DLD1 (cell line): ENCODE results near the gene BAX.

Experiments used
- in situ Hi-C: cut with HindIII; loops from 2 replicates; pipeline ENCODE4 v1.10.0; 2017; ENCODE audit warnings: low sequenced_read_pairs

Gene BAX

DNA sequence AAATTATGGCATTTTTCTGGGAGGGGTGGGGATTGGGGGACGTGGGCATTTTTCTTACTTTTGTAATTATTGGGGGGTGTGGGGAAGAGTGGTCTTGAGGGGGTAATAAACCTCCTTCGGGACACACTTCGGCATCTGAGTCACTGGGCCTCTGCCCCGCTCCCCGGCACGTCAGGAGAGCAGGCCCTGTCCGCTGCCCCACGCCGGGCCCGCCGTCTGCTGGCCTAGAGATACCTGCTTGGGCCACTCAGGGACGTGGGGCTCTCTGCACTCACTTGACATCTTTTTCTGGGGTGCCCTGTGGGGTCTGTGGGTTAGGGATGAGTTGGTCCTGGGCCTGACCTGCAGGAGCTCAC, 7.0 kb downstream of the BAX start:
- in situ Hi-C loops: loop anchor here (10.0 kb wide), 1 partner anchor 167 kb away; no protein-coding TSS in a partner anchor

DNA sequence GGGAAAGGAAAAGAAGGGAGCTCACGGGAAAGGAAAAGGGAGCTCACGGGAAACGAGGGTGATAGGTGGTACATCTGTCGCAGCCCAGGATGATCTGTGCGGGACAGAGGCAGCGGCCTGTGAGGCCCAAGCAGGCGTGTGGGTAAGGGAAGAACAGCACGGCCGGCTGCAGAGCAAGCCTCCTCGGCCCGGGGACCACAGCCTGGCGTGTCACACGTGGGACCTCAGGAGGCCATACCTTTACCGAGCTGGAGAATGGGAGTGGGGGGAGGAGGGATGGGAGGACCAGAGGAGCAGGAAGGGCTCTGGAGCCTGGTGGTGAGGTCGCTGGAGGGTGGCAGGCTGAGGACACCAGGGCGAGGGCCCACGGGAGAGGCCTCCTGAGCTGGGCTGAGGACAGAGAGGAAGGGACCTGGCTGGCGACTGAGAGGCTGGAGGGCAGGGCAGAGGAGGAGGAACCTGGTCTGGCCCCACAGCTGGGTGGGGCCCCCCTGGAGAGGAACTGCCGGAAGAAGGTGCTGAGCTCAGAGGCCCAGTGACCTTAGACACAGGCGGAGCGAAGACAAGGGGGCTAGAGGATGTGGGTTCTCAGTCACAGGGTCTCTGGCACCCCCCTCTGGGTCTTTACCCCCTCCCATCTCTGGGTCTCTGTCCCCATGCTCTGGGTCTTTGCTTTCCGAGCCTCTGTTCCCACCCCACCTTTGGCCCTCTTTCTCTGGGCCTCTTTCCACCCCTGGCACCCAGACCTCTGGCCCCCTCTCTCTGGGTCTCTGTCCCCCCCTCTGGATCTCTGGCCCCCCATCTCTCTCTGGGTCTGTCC, 7.6 kb downstream of the BAX start:
- in situ Hi-C loops: loop anchor here (10.0 kb wide), 1 partner anchor 167 kb away; no protein-coding TSS in a partner anchor

DNA sequence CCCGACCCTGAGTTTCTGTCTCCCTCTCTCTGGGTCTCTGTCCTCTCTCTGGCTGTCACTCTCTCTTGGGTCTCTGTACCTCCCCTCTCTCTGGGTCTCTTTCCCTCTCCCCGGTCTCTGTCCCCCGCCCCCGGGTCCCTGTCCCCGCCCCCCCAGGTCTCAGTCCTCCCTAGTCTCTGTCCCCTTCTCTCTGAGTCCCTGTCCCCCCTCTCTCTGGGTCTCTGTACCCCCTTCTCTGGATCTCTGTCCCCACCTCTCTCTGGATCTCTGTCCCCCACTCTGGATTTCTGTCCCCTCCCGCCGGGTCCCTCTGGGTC, 8.1 kb downstream of the BAX start:
- in situ Hi-C loops: loop anchor here (10.0 kb wide), 1 partner anchor 168 kb away; no protein-coding TSS in a partner anchor

DNA sequence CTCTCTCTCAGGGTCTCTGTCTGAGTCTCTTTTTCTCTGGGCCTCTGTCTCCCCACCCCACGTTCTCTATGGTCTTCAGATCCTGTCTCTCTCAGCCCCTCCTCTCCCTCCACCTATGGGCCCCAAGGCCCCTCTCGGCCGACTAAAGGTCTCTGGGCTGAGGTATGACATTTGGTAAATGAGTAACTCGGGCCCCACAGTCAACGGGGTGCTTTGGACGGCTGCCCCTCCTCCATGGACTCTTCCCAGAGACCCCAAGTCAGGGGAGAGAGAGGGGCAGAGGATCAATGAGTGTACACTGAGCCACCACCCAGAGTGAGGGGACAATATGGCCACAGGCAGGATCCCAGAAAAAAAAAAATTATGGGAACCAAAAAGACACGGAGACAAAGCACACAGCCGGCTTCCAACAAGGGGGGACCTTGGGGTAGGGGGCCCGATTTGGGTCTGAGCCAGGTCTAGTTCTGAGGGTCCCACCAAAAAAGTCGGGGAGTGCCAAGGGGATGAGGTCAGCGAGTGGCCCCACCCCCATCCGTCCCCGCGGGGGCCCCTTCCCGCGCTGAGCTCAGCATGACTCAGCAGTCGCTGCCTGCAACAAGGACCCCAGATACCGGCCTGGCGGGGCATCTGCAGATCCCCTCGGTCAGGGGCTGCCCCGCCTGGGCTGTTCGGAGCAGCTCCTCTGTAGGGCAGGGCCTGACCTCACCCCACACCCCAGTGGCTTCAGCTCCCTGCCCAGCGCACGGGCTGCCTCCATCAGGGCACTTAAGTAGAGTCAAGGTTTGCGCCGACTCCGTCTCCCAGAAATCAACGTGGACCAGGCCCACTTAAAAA, 8.9 kb downstream of the BAX start:
- in situ Hi-C loops: loop anchor here (10.0 kb wide), 1 partner anchor 169 kb away; no protein-coding TSS in a partner anchor

DNA sequence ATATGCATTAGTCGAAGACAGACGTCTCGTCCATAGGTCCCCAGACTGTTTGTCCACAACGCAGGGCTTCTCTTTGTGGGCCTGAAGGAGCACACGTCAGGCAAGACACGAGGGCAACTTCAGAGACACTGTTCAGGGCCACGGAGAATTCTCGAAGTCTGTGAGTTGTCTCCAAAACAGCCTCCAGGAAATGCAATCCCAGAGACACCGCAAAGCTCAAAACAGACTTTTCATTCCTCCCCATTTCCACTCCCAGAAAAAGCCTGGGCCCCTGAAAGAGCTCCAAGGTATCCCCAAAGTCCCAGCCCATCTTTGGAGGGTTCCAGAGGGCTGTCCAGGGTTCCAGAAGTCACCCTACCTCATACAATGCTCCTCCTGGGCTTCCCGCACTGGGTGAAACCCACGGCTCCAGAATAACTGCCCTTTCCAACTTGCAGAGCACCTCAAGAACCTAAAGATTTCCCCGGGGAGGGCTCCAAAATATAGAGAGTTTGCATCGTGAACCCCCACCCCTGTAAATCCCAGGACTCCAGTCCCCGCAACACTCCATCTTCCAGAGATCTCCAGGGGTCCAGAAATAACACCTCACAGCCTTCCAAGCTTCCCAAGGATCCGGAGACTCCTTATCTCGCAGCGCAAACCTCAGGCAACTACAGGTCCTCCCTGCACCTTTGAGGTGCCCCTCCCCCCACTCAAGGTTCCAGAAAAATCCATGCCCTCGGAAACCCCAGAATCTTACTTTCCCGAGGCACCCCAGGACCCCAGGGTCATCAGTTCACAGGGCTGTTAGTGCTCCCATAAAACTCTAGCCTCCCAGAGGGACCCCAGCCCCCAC, 9.7 kb downstream of the BAX start:
- in situ Hi-C loops: loop anchor here (10.0 kb wide), 1 partner anchor 170 kb away; no protein-coding TSS in a partner anchor

DNA sequence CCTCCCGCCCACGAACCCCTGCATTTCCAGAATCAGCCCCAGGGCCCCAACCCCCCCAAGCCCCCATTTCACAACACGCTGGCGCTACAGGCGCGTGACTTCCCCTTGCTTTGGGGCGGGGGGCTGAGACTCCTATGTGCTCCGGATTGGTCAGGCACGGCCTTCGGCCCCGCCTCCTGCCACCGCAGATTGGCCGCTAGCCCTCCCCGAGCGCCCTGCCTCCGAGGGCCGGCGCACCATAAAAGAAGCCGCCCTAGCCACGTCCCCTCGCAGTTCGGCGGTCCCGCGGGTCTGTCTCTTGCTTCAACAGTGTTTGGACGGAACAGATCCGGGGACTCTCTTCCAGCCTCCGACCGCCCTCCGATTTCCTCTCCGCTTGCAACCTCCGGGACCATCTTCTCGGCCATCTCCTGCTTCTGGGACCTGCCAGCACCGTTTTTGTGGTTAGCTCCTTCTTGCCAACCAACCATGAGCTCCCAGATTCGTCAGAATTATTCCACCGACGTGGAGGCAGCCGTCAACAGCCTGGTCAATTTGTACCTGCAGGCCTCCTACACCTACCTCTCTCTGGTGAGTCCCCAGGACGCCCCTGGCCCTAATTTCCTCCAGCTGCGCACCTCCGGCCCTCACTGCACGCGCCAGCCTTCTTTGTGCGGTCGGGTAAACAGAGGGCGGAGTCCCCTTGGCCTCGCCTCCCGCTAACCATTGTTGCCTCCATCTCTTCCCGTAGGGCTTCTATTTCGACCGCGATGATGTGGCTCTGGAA, 10.5 kb downstream of the BAX start, which contains the start of gene FTL:
FTL (plus strand) TSS at position 270 of the 766 bp plus-strand sequence; CDS start at position 469, 199 bp downstream.
- in situ Hi-C loops: loop anchor here (10.0 kb wide), 1 partner anchor 170 kb away; no protein-coding TSS in a partner anchor

DNA sequence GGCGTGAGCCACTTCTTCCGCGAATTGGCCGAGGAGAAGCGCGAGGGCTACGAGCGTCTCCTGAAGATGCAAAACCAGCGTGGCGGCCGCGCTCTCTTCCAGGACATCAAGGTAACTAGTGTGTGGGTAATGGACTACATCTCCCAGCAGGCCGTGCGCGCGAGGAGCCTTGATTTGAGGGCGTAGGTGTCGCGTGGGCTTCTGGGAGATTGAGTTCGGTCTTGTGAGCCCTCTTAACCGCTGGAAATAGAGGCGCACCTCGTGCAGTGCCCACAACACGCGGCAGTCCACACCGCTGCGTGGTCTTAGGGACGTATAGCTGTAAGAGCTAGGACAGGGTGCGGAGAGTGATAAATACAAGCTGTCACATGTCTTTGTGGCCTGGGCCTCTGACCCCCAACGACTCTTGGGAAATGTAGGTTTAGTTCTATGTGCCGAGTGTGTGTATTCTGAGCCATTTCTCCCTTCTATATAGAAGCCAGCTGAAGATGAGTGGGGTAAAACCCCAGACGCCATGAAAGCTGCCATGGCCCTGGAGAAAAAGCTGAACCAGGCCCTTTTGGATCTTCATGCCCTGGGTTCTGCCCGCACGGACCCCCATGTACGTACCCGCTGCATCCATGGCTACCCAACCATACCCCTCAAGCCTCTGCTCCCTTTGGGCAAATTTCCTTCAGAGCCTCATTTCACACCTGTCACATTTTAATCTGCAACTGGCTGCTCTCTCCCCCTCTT, 11.3 kb downstream of the BAX start:
- in situ Hi-C loops: loop anchor here (10.0 kb wide), 1 partner anchor 171 kb away; no protein-coding TSS in a partner anchor

DNA sequence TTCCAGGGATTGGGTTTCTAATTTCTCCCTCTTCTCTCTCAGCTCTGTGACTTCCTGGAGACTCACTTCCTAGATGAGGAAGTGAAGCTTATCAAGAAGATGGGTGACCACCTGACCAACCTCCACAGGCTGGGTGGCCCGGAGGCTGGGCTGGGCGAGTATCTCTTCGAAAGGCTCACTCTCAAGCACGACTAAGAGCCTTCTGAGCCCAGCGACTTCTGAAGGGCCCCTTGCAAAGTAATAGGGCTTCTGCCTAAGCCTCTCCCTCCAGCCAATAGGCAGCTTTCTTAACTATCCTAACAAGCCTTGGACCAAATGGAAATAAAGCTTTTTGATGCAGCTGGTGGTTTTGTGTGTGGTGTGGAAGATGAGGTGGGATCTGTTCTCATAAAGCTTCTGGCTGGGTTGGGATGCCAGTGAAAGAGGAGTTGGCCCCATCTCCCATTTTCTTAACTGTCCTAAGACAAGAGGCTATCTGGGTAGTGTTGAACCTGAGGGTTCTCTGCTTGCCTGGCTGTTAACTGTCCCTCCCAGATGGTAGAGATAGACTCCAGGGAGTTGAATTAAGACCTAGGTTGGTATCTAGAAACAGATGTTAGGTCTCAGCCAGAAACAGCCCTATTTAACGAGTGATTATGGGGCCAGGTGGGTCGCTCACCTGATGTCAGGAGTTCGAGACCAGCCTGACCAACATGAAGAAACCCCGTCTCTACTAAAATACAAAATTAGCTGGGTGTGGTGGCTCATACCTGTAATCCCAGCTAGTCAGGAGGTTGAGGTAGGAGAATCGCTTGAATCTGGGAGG, 12.1 kb downstream of the BAX start:
- in situ Hi-C loops: loop anchor here (10.0 kb wide), 1 partner anchor 172 kb away; no protein-coding TSS in a partner anchor

DNA sequence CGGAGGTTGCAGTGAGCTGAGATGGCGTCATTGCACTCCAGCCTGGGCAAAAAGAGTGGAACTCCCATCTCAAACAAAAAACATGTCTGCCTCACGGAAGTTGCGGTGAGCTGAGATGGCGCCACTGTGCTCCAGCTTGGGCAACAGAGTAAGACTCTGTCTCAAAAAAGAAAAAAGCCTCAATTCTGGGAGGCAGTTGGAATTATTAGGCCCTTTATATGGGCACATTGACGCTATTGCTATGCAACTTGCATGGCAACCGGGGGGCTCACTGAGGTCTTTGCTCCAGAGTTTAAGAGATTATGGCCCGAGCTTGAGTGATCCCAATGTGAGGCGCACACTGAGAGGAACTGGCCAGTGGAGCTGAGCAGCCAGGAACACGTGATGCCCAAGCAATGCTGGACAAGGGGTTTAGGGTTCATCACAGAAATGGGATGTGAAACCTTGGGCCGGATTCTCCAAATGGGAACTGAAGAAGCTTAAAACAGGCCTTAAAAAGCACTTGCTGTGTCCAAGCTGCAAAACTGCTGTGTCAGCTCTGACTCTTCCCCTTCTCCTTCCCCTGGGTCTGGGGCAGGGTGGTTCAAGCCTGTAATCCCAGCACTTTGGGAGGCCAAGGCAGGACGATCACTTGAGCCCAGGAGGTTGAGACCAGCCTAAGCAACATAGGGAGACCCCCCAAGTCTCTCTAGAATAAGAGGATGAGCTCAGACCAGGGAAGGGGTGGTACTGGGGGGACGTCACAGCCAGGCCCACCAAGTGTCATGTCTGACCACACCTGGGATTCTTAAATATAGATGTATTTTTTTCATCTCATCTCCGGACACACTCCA, 12.9 kb downstream of the BAX start:
- in situ Hi-C loops: loop anchor here (10.0 kb wide), 1 partner anchor 173 kb away; no protein-coding TSS in a partner anchor

DNA sequence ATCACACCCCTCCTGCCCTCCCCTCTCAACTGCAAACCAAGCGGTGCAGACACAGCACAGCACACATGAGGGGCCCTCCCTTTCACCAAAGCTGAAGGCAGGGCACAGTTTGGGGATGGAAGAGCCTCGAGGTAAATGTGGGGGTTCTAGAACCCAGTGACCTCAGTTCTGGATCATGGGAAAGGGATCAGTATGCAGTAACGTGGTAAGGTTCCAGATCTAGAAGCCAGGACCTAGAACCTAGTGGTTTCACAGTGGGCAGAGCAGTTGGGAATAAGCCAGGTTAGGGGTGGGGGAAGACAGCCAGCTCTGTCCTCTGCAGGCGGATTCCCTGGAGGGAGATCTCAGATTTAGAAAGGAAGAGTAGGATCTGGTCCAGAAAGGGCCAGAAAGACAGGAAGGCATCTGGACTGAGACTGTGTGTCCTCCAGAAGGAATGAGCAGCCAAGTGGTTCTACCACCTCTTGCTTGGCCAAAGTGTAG, 13.5 kb downstream of the BAX start:
- in situ Hi-C loops: loop anchor here (10.0 kb wide), 1 partner anchor 173 kb away; no protein-coding TSS in a partner anchor

DNA sequence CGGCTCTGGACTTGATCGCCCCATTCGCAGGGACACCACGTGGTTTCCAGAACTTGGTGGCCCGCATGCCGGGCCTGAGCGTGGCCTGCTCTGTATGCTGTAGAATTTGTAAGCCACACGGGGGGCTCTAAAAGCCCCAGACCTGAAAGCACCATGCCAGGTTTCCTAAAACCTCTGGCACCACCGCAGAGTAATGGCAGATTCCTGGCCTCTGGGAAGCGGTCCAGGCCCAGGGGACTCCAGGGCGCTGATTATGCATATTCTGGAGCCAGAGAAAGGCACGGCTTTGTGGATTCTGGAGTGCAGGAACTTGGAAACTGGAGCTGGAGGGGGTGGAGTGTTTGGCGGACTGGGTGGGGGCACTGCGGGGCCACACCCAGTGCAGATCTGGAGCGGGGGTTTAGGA, 14.1 kb downstream of the BAX start:
- in situ Hi-C loops: loop anchor here (10.0 kb wide), 1 partner anchor 174 kb away; no protein-coding TSS in a partner anchor

DNA sequence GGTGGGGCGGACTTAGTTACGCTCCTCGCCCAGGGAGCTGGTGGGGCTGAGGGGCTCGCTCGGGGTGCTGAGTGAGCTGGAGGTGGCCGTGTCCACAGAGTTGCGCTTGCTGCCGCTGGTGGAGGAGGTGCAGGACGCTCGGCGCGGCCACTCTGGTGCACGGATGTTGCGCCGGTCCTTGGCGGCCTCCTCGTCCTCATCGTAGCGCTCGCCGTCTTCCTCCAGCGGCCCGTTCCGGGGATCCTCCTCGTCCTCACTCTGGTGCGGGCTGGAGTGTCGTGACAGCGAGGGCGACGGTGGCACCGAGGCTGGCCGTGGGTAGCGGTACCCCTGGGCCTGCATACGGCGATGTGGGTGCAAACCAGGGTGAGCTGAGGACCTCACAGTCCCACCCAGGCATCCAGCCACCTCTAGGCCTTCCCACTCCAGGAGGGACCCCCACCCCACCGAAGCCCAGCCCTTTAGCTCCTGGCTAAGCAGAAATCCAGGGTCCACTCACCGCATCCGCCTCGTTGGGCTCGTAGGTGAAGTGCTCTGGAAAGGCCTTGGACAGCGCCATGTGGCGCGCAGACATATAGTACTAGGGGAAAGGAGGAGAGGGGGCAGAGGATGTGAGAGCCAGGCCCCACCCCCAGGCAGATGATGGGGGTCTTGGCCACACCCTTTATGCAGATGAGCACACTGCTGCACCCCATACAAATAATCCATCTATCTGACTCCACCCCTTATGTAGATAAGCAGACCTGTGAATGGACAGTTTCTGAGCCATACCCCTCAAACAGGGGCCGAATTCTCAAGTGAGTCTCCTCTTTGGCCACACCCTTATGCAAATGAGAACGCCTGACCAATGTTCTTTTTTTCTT, 14.8 kb downstream of the BAX start:
- in situ Hi-C loops: loop anchor here (10.0 kb wide), 1 partner anchor 175 kb away; no protein-coding TSS in a partner anchor

DNA sequence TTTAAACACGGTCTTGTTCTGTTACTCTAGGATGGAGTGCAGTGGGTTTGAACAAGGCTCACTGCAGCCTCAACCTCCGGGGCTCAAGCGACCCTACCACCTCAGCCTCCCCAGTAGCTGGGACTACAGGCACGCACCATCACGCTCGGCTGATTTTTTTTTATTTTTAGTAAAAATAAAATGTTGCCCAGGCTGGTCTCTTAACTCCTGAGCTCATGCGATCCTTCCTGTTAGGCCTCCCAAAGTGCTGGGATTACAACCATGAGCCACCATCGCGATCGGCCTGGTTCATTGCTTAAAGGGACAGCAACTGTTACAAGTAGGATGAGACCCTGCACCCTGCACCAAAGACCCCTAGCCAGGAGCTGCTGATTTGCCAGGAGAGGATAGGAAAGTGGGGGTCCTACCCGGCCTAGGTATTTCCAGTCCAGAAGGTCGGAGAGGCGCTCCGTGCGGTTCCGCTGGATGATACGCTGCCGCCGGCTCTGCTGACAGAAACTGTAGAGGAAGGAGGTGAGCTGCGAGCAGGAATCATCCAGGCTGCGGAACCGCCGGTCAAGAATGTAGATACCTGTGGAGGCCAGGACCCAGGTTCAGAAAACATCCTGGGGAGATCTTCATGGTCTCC, 15.6 kb downstream of the BAX start:
- in situ Hi-C loops: no loop called here

DNA sequence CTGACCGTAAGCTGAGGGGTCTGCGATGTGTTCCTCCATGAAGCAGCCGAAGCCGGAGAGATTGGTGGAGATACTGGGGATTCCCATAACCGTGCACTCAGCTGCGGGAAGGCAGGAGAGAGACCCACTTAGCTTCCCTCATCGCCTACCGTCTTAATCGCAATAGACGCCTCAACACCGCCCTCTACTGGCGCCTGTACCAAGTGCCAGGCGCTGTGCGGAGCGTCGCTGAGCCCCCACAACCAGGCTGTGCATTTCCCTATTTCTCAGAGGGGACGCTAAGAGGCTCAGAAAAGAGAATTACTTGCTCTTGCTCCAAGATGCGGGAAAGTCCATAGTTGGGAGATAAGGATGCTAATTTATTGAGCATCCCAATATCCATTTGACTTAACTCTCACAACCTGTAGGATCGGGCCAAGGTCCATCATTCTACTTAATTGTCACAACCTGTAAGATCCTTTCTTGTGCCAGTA, 16.3 kb downstream of the BAX start:
- in situ Hi-C loops: no loop called here
